IPS DF 6.9 (cell line): ENCODE measurements around the gene TOMM6.
"Not testable (repeated sequence)": the region's sequence is repeated elsewhere in the genome, so short reads cannot be mapped to it uniquely, and the experiment has no call there.

Experiments
- DNase-seq: peaks from one replicate; pipeline ENCODE4 v3.0.0-alpha.2; 2013; ENCODE audit warnings: low read depth, low spot score
- H3K27ac ChIP-seq: one replicate; pipeline ENCODE4 v1.5.1; 2013; ENCODE audit warnings: low read length, control low read depth
- H3K27me3 ChIP-seq: 2 replicates; pipeline ENCODE4 v1.6.1; 2013; ENCODE audit warnings: mild to moderate bottlenecking, low read length; ENCODE audit not compliant: control insufficient read depth, insufficient read depth
- H3K36me3 ChIP-seq: 2 replicates; pipeline ENCODE4 v1.6.1; 2013; ENCODE audit warnings: low read length; ENCODE audit not compliant: control insufficient read depth, insufficient read depth
- H3K4me1 ChIP-seq: 2 replicates; pipeline ENCODE4 v1.6.1; 2013; ENCODE audit warnings: low read length; ENCODE audit not compliant: control insufficient read depth, insufficient read depth
- H3K4me3 ChIP-seq: 2 replicates; pipeline ENCODE4 v1.5.1; 2013; ENCODE audit warnings: mild to moderate bottlenecking, low read length
- H3K9me3 ChIP-seq: 2 replicates; pipeline ENCODE4 v1.6.1; 2013; ENCODE audit warnings: low read length, inconsistent platforms; ENCODE audit not compliant: control insufficient read depth, insufficient read depth
- WGBS: extraction: QIAGEN DNeasy Blood & Tissue Kit; methylation state at CpG from one replicate; pipeline ENCODE4 v1.1.7; 2013; ENCODE audit warnings: mixed read lengths, missing lambda C conversion rate; ENCODE audit not compliant: insufficient read length, insufficient coverage; 5-methylcytosine and 5-hydroxymethylcytosine counted together

The TOMM6 gene

GRCh38 chr6:41811095-41811494 lies 23.6 kb downstream of the TOMM6 start:
- H3K27me3 ChIP-seq = no peaks in the 10 kb centered on the region
- H3K4me3 ChIP-seq = no peak overlapping the region
- no peaks in the 10 kb centered on the region for H3K4me1 ChIP-seq
- H3K36me3 ChIP-seq = no peaks in the 10 kb centered on the region; the same call in 1 of the 2 replicates
- H3K27ac ChIP-seq = no peak overlapping the region
- DNase-seq = no peak
- no peaks in the 10 kb centered on the region for H3K9me3 ChIP-seq
- WGBS = no CpG with 5 or more reads among the region's 3 CpGs

GRCh38 chr6:41811946-41812345 lies 24.5 kb downstream of the TOMM6 start:
- not testable (repeated sequence) for H3K27me3 ChIP-seq, H3K36me3 ChIP-seq, H3K9me3 ChIP-seq, H3K4me1 ChIP-seq, H3K4me3 ChIP-seq, DNase-seq, H3K27ac ChIP-seq
- WGBS = no CpG with 5 or more reads among the region's 13 CpGs

GRCh38 chr6:41813469-41813868 lies 26.0 kb downstream of the TOMM6 start:
- no CpG with 5 or more reads among the region's 2 CpGs for WGBS
- no peak overlapping the region for H3K27ac ChIP-seq
- H3K9me3 ChIP-seq = no peaks in the 10 kb centered on the region
- no peak for DNase-seq
- H3K4me1 ChIP-seq = no peaks in the 10 kb centered on the region
- no peaks in the 10 kb centered on the region for H3K27me3 ChIP-seq
- no peaks in the 10 kb centered on the region for H3K36me3 ChIP-seq
- H3K4me3 ChIP-seq = no peak overlapping the region

GRCh38 chr6:41813956-41814355 lies 26.5 kb downstream of the TOMM6 start:
- WGBS = no CpG with 5 or more reads among the region's 2 CpGs
- H3K4me3 ChIP-seq = no peak overlapping the region

GRCh38 chr6:41814629-41815028 lies 27.1 kb downstream of the TOMM6 start:
- no CpG with 5 or more reads among the region's 4 CpGs for WGBS
- no peaks in the 10 kb centered on the region for H3K9me3 ChIP-seq
- H3K27ac ChIP-seq = no peak overlapping the region
- H3K4me1 ChIP-seq = no peaks in the 10 kb centered on the region
- no peak for DNase-seq
- H3K36me3 ChIP-seq = no peaks in the 10 kb centered on the region
- no peak overlapping the region for H3K4me3 ChIP-seq
- H3K27me3 ChIP-seq = no peaks in the 10 kb centered on the region

More at GRCh38 chr6:41813956-41814355, 26.5 kb downstream of the TOMM6 start:
- Histone ChIP-seq H3K36me3 (no peaks in the 10 kb centered on the region), H3K4me1 (no peaks in the 10 kb centered on the region), H3K9me3 (no peaks in the 10 kb centered on the region), H3K27ac (no peak overlapping the region), H3K27me3 (no peaks in the 10 kb centered on the region)
- DNase-seq = no peak

- WGBS = no CpG with 5 or more reads among the region's 1 CpG
- no peak for DNase-seq
- Histone ChIP-seq H3K9me3 (no peaks in the 10 kb centered on the region), H3K27ac (no peak overlapping the region), H3K4me3 (no peak overlapping the region), H3K27me3 (no peaks in the 10 kb centered on the region), H3K4me1 (no peaks in the 10 kb centered on the region), H3K36me3 (no peaks in the 10 kb centered on the region)
Observed at GRCh38 chr6:41815587-41815986, 28.1 kb downstream of the TOMM6 start.

- no peak overlapping the region for H3K4me3 ChIP-seq
- no peak for DNase-seq
- no peak overlapping the region for H3K27ac ChIP-seq
- H3K36me3 ChIP-seq = no peaks in the 10 kb centered on the region
- no peaks in the 10 kb centered on the region for H3K9me3 ChIP-seq
- no peaks in the 10 kb centered on the region for H3K4me1 ChIP-seq
- WGBS = no CpG with 5 or more reads among the region's 4 CpGs
- no peaks in the 10 kb centered on the region for H3K27me3 ChIP-seq
Observed at GRCh38 chr6:41818271-41819054, 31.0 kb downstream of the TOMM6 start.

GRCh38 chr6:41821266-41821665 lies 33.8 kb downstream of the TOMM6 start:
- Histone ChIP-seq H3K4me3 (no peak overlapping the region), H3K27me3 (no peaks in the 10 kb centered on the region), H3K4me1 (no peaks in the 10 kb centered on the region), H3K27ac (no peak overlapping the region), H3K9me3 (no peaks in the 10 kb centered on the region), H3K36me3 (no peaks in the 10 kb centered on the region)
- WGBS = no CpG with 5 or more reads among the region's 4 CpGs
- DNase-seq = no peak

- Histone ChIP-seq H3K36me3 (no peaks in the 10 kb centered on the region), H3K4me1 (no peaks in the 10 kb centered on the region), H3K27me3 (no peaks in the 10 kb centered on the region), H3K27ac (no peak overlapping the region), H3K4me3 (no peak overlapping the region), H3K9me3 (no peaks in the 10 kb centered on the region)
- no CpG with 5 or more reads among the region's 1 CpG for WGBS
- no peak for DNase-seq
Observed at GRCh38 chr6:41822021-41822420, 34.5 kb downstream of the TOMM6 start.

GRCh38 chr6:41823178-41823577 lies 35.7 kb downstream of the TOMM6 start:
- no peak overlapping the region for H3K27ac ChIP-seq
- DNase-seq = no peak
- H3K27me3 ChIP-seq = no peaks in the 10 kb centered on the region
- H3K9me3 ChIP-seq = no peaks in the 10 kb centered on the region
- no peaks in the 10 kb centered on the region for H3K4me1 ChIP-seq
- no CpG with 5 or more reads among the region's 1 CpG for whole genome bisulfite sequencing
- no peaks in the 10 kb centered on the region for H3K36me3 ChIP-seq
- no peak overlapping the region for H3K4me3 ChIP-seq
